Keratinocyte (primary cell): Measurements from ENCODE around the gene MEF2A. TPM values are rescaled to one million over a fixed set of nuclear protein-coding genes. Genes with fewer than 3 reads are reported as not detected.
A peak's percentile ranks its signal among the peaks of the same experiment; 100 is the strongest.

Experiments
- DNase-seq: peaks from one replicate; pipeline ENCODE4 v3.0.0-alpha.2; 2011; ENCODE audit warnings: low read depth, missing footprints, low spot score
- FAIRE-seq: peaks from 2 replicates; lab custom pipeline; 2011; peaks lifted over from hg19 to GRCh38; lab: Jason Lieb, UNC
- H2AFZ ChIP-seq: 2 replicates; pipeline ENCODE4 v1.6.0; 2012; ENCODE audit warnings: low read length, control low read depth, inconsistent platforms; ENCODE audit not compliant: control insufficient read depth
- H3K27ac ChIP-seq: 2 replicates; pipeline ENCODE4 v1.5.1; 2011; ENCODE audit warnings: low read length; ENCODE audit not compliant: control insufficient read depth, insufficient read depth
- H3K27me3 ChIP-seq: 3 replicates; pipeline ENCODE4 v1.6.0; 2011; ENCODE audit warnings: low read length; ENCODE audit not compliant: control insufficient read depth, insufficient read depth; ENCODE audit errors: extremely low read depth
- H3K36me3 ChIP-seq, 2 experiments: 2 replicates in 1 of 2; 3 replicates in 1 of 2; pipeline ENCODE4 v1.5.1; 2011; ENCODE audit warnings: low read length in 2 of 2, mild to moderate bottlenecking in 1 of 2; ENCODE audit not compliant: control insufficient read depth in 2 of 2, insufficient read depth in 2 of 2; ENCODE audit errors: extremely low read depth in 1 of 2
- H3K4me1 ChIP-seq: 3 replicates; pipeline ENCODE4 v1.5.1; 2011; ENCODE audit warnings: low read length; ENCODE audit not compliant: control insufficient read depth, insufficient read depth; ENCODE audit errors: extremely low read depth
- H3K4me2 ChIP-seq: 3 replicates; pipeline ENCODE4 v1.6.0; 2011; ENCODE audit warnings: low read depth, low read length; ENCODE audit not compliant: control insufficient read depth, insufficient read depth; ENCODE audit errors: extremely low read depth
- H3K4me3 ChIP-seq, 3 experiments: fragments of 200-600 bp in 1 of 3; sonication (generic) in 1 of 3; 2 replicates in 2 of 3; 3 replicates in 1 of 3; pipeline ENCODE4 v1.5.1; 2011 to 2016; ENCODE audit warnings: low read length in 3 of 3, mild to moderate bottlenecking in 3 of 3, control low read depth in 2 of 3, inconsistent platforms in 1 of 3, low read depth in 1 of 3, mixed read lengths in 1 of 3, mixed run types in 1 of 3, moderate library complexity in 1 of 3; ENCODE audit not compliant: control insufficient read depth in 2 of 3, insufficient read depth in 2 of 3; ENCODE audit errors: extremely low read depth in 1 of 3
- H3K79me2 ChIP-seq: 2 replicates; pipeline ENCODE4 v1.6.0; 2012; ENCODE audit warnings: low read length; ENCODE audit not compliant: control insufficient read depth, insufficient read depth
- H3K9ac ChIP-seq: 3 replicates; pipeline ENCODE4 v1.6.0; 2011; ENCODE audit warnings: low read length; ENCODE audit not compliant: control insufficient read depth, insufficient read depth; ENCODE audit errors: extremely low read depth
- H3K9me1 ChIP-seq: 3 replicates; pipeline ENCODE4 v1.6.0; 2011; ENCODE audit warnings: low read length; ENCODE audit not compliant: control insufficient read depth, insufficient read depth; ENCODE audit errors: extremely low read depth
- H3K9me3 ChIP-seq: 2 replicates; pipeline ENCODE4 v1.5.1; 2012; ENCODE audit warnings: low read depth, low read length; ENCODE audit not compliant: control insufficient read depth
- H4K20me1 ChIP-seq: 3 replicates; pipeline ENCODE4 v1.6.0; 2011; ENCODE audit warnings: low read length; ENCODE audit not compliant: control insufficient read depth, insufficient read depth; ENCODE audit errors: extremely low read depth
- EZH2 ChIP-seq: IDR thresholded peaks from one replicate; pipeline ENCODE4 v1.6.1; 2012; ENCODE audit warnings: inconsistent platforms, mild to moderate bottlenecking, low read length, moderate library complexity
- dilution Hi-C: fragments of 300-500 bp; cut with MboI; formaldehyde crosslinking; loops from one replicate; pipeline ENCODE4 v1.7.0; 2020; ENCODE audit warnings: low sequenced_read_pairs; ENCODE audit not compliant: extremely low pct_ligation_motif_present
- polyA plus RNA-seq, 5 experiments: library from polyadenylated mRNA; depleted of rRNA in 3 of 5; stranded (reverse) in 3 of 5; stranded (forward) in 1 of 5; unstranded in 1 of 5; fragments of >200 nt; gene quantifications; 1 replicate in 1 of 5; 2 replicates in 3 of 5; 3 replicates in 1 of 5; pipeline versions ENCODE4 v1.2.1 to v1.2.3, GENCODE V29; 2011 to 2012; ENCODE audit warnings: missing spikeins in 2 of 5, low read depth in 1 of 5, low replicate concordance in 1 of 5
- TF ChIP-seq, protein P1 (sequence below), 3 experiments: IDR thresholded peaks in 1 of 3; conservative IDR thresholded peaks in 1 of 3; optimal IDR thresholded peaks in 1 of 3; 2 replicates in 2 of 3; 3 replicates in 1 of 3; pipeline versions ENCODE3 to v1.5.1; 2011; ENCODE audit warnings: low read length in 3 of 3, mild to moderate bottlenecking in 3 of 3, moderate library complexity in 2 of 3, control low read depth in 1 of 3, inconsistent platforms in 1 of 3; ENCODE audit not compliant: insufficient read depth in 2 of 3; ENCODE audit errors: extremely low read depth in 1 of 3

The MEF2A gene
- polyA plus RNA-seq, 1 donor (not counting 4 experiments of a cell fraction or from before 2014, with no cell fraction given), result 27.4 TPM

DNA sequence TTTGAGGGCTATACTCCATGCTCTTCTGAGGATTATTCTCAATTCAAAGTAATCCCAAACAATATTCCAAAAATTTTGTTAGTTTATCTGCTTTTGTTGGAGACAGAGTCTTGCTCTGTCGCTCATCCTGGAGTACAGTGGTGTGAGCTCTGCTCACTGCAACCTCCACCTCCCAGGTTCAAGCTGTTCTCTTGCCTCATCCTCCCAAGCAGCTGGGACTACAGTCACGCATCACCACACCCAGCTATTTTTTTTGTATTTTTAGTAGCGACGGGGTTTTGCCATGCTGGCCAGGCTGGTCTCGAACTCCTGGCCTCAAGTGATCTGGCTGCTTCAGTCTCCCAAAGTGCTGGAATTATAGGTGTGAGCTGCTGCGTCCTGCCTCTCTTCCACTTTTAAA, 39.1 kb downstream of the MEF2A start:
- peaks cover 54% of the 10 kb centered on the region for H3K79me2 ChIP-seq
- no peaks in the 10 kb centered on the region for H4K20me1 ChIP-seq
- no peaks in the 10 kb centered on the region for H3K9me1 ChIP-seq
- H3K4me2 ChIP-seq, result peak overlapping the region; percentile 72
- no peaks in the 10 kb centered on the region for H3K27me3 ChIP-seq
- H3K36me3 ChIP-seq, result peaks cover 0 to 3% of the 10 kb centered on the region in 2 experiments
- DNase-seq (no peak), FAIRE-seq (no peak)
- H3K9me3 ChIP-seq, result no peaks in the 10 kb centered on the region
- dilution Hi-C loops, result no loop called here
- TF ChIP-seq, protein P1, sequence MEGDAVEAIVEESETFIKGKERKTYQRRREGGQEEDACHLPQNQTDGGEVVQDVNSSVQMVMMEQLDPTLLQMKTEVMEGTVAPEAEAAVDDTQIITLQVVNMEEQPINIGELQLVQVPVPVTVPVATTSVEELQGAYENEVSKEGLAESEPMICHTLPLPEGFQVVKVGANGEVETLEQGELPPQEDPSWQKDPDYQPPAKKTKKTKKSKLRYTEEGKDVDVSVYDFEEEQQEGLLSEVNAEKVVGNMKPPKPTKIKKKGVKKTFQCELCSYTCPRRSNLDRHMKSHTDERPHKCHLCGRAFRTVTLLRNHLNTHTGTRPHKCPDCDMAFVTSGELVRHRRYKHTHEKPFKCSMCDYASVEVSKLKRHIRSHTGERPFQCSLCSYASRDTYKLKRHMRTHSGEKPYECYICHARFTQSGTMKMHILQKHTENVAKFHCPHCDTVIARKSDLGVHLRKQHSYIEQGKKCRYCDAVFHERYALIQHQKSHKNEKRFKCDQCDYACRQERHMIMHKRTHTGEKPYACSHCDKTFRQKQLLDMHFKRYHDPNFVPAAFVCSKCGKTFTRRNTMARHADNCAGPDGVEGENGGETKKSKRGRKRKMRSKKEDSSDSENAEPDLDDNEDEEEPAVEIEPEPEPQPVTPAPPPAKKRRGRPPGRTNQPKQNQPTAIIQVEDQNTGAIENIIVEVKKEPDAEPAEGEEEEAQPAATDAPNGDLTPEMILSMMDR (optimal IDR thresholded peaks at IDR 0.05 in 1 of 3, IDR thresholded peaks at IDR 0.05 in 1 of 3, conservative IDR thresholded peaks at IDR 0.05 in 1 of 3; ENCODE audit: extremely low read depth in 1 of 3, insufficient read depth in 2 of 3, low read length in 3 of 3), result no peak
- TF ChIP-seq EZH2, result no peak
- no peak overlapping the region for H3K4me3 ChIP-seq
- no peak overlapping the region for H3K27ac ChIP-seq
- peaks cover 15% of the 10 kb centered on the region for H3K4me1 ChIP-seq
- H3K9ac ChIP-seq, result no peak overlapping the region
- no peak overlapping the region for H2AFZ ChIP-seq

DNA sequence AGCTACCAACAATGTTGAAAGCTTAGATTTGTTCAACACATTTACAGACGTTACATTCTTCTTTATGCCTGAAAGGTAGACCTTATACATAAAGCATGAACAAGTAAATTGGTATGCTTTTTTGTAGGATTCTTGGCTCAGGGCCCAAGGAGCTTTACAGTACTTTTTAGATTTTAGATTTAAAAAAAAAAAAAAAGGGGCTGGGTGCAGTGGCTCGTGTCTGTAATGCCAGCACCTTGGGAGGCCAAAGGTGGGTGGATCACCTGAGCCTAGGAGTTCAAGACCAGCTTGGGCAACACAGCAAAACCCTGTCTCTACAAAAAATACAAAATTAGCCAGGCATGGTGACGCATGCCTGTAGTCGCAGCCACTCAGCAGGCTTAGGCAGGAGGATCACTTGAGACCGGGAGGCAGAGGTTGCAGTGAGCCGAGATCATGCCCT, 39.7 kb downstream of the MEF2A start:
- Histone ChIP-seq H2AFZ (peak overlapping the region; percentile 12), H3K36me3 (peaks cover 0 to 3% of the 10 kb centered on the region in 2 experiments), H3K9me3 (no peaks in the 10 kb centered on the region), H3K27ac (peak overlapping the region; percentile 62), H3K4me3 (peak overlapping the region in 1 of 3 experiments; percentile 25), H3K4me1 (peaks cover 15% of the 10 kb centered on the region), H3K9me1 (no peaks in the 10 kb centered on the region), H3K27me3 (no peaks in the 10 kb centered on the region), H3K4me2 (peak overlapping the region; percentile 72), H3K9ac (peak overlapping the region; percentile 40), H3K79me2 (peaks cover 51% of the 10 kb centered on the region), H4K20me1 (no peaks in the 10 kb centered on the region)
- no peak for FAIRE-seq
- TF ChIP-seq, protein P1 (optimal IDR thresholded peaks at IDR 0.05 in 1 of 3, IDR thresholded peaks at IDR 0.05 in 1 of 3, conservative IDR thresholded peaks at IDR 0.05 in 1 of 3; ENCODE audit: extremely low read depth in 1 of 3, insufficient read depth in 2 of 3, low read length in 3 of 3), result no peak
- no peak for TF ChIP-seq EZH2
- dilution Hi-C loops, result no loop called here
- DNase-seq, result peak; percentile 21
